Naive thymus-derived CD4-positive, alpha-beta T cell (primary cell): Measurements from ENCODE around the gene TNPO3. TPM values are rescaled to one million over a fixed set of nuclear protein-coding genes. Genes with fewer than 3 reads are reported as not detected.

Experiments used
- ATAC-seq: fragments of 150-1000 bp; cut with Tn5 transposase; 2 replicates; pipeline ENCODE4 v1.10.0; 2021; ENCODE audit warnings: mild to moderate bottlenecking, moderate library complexity
- CTCF ChIA-PET: fragments of 350-600 bp; sonication (Branson Sonifier 250); formaldehyde crosslinking; loops from one replicate; lab custom pipeline; 2021; ENCODE audit warnings: antibody characterized with exemption; lab: Charles Lee
- POLR2A ChIA-PET: fragments of 350-600 bp; sonication (Branson Sonifier 250); formaldehyde crosslinking; loops from one replicate; lab custom pipeline; 2021; ENCODE audit warnings: antibody characterized with exemption, inconsistent platforms; lab: Charles Lee
- DNase-seq, 9 donors: peaks; one replicate each; pipeline versions ENCODE4 v3.0.0 to v3.0.0-alpha.2; 2020 to 2022; ENCODE audit warnings: mixed read lengths in 1 of 9
- H3K27ac ChIP-seq: one replicate; pipeline ENCODE4 v1.7.0; 2013; ENCODE audit warnings: mild to moderate bottlenecking, low read depth, low read length, moderate library complexity
- H3K27me3 ChIP-seq, 2 donors: one replicate each; pipeline ENCODE4 v1.7.0; 2013; ENCODE audit warnings: low read length in 2 of 2, mild to moderate bottlenecking in 2 of 2, moderate library complexity in 2 of 2; ENCODE audit not compliant: control insufficient read depth in 2 of 2, insufficient read depth in 2 of 2
- H3K36me3 ChIP-seq, 3 experiments: 1 replicate in 2 of 3; 2 replicates in 1 of 3; pipeline ENCODE4 v1.7.0; 2013; ENCODE audit warnings: low read length in 3 of 3, mild to moderate bottlenecking in 3 of 3, moderate library complexity in 1 of 3; ENCODE audit not compliant: insufficient read depth in 3 of 3, control insufficient read depth in 2 of 3
- H3K4me1 ChIP-seq, 2 donors: one replicate each; pipeline ENCODE4 v1.7.0; 2013; ENCODE audit warnings: low read length in 2 of 2, mild to moderate bottlenecking in 2 of 2, moderate library complexity in 1 of 2; ENCODE audit not compliant: control insufficient read depth in 2 of 2, insufficient read depth in 2 of 2
- H3K4me3 ChIP-seq: 2 replicates; pipeline ENCODE4 v1.7.0; 2013; ENCODE audit warnings: mild to moderate bottlenecking, low read length
- H3K9me3 ChIP-seq, 3 experiments: 1 replicate in 2 of 3; 2 replicates in 1 of 3; pipeline ENCODE4 v1.7.0; 2013; ENCODE audit warnings: low read length in 3 of 3; ENCODE audit not compliant: control insufficient read depth in 2 of 3
- H3K27ac Mint-ChIP-seq, 9 donors: one replicate each; pipeline ENCODE4 v1.8.0; 2020 to 2022; ENCODE audit warnings: mixed read lengths in 9 of 9, mild to moderate bottlenecking in 8 of 9, moderate library complexity in 5 of 9, inconsistent platforms in 2 of 9
- H3K27me3 Mint-ChIP-seq, 5 donors: one replicate each; pipeline ENCODE4 v1.8.0; 2021 to 2022; ENCODE audit warnings: mixed read lengths in 5 of 5, mild to moderate bottlenecking in 1 of 5
- H3K36me3 Mint-ChIP-seq, 5 donors: one replicate each; pipeline ENCODE4 v1.8.0; 2020 to 2022; ENCODE audit warnings: mixed read lengths in 5 of 5, mild to moderate bottlenecking in 3 of 5, inconsistent platforms in 1 of 5
- H3K4me1 Mint-ChIP-seq, 7 donors: one replicate each; pipeline ENCODE4 v1.8.0; 2020 to 2022; ENCODE audit warnings: mixed read lengths in 7 of 7, mild to moderate bottlenecking in 3 of 7, inconsistent platforms in 1 of 7
- H3K4me3 Mint-ChIP-seq, 10 donors: one replicate each; pipeline ENCODE4 v1.8.0; 2020 to 2022; ENCODE audit warnings: mild to moderate bottlenecking in 10 of 10, mixed read lengths in 10 of 10, moderate library complexity in 6 of 10, inconsistent platforms in 2 of 10
- H3K9me3 Mint-ChIP-seq, 11 donors: one replicate each; pipeline ENCODE4 v1.8.0; 2020 to 2022; ENCODE audit warnings: mixed read lengths in 11 of 11, mild to moderate bottlenecking in 4 of 11, inconsistent platforms in 1 of 11, moderate library complexity in 1 of 11
- intact Hi-C, 2 donors: fragments of 100-400 bp; cut with micrococcal nuclease; formaldehyde crosslinking; loops; one replicate each; pipeline ENCODE4 v1.15.1; 2023
- polyA plus RNA-seq, 2 donors: library from polyadenylated mRNA; unstranded; fragments of 300-500 nt; fragmentation: Illumina TruSeq; gene quantifications; one replicate each; pipeline ENCODE4 v1.2.3, GENCODE V29; 2021
- total RNA-seq, 6 experiments: library from RNA in 5 of 6; stranded (reverse) in 5 of 6; gene quantifications; 1 replicate in 5 of 6; 2 replicates in 1 of 6; pipeline ENCODE4 v1.2.3 and lab custom pipeline; 2021 to 2026

Gene TNPO3
- total and polyA plus RNA-seq, 7 experiments from 2014 or later = 28.6 to 40.6 (median 37.7) TPM

DNA sequence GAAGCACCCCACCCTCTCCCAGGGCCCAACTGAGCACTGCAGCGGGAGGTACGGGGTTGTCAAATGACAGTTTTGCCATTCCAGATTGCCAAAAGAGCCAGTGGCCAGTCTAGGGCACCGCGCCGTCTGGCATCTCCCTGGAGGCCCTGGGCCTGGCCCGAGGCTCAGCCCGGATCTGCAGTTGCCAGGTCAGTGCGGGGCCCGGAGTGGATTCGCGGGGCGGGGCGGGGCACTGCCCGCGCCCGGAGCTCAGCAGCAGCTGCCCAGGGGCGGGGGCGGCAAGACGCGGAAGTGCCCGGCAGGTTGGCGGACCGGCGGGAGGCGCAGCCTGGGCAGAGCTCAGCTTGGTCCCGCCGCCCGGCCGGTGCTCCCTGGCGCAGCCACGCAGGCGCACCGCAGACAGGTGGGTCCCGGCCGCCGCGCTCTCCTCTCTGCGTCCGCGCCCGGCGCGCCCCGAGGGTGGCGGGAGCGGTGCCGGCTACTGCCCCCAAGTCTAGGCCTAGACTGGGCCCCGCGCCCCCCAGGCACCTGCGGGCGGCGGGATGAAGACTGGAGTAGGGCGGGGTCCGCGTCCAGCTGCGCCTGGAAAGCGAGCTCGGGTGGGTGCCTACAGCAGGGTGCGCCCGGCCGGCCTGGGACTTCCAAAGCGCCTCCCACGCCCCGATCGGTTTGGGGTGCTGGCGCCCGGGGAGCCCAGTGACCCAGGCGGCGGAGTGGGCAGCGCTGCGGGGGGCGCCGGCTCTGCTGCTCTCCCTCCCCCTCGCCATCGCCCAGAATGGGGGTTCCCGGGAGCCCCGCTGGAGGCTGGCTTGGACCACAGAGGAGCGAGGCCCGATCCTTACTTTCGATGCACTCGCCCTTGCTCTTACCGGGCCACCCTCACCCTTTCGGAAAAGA lies 117.0 kb downstream of the TNPO3 start, which contains the start of gene IRF5:
IRF5 (plus strand) TSS at position 281 of the 897 bp plus-strand sequence. CDS start 4,155 bp downstream, outside the sequence.
- intact Hi-C loops = loop anchor here in 1 of 2 donors (2.0 kb wide), 1 partner anchor 117 kb away; the partner anchor contains the start of gene TNPO3
- H3K9me3 Mint-ChIP-seq = peaks cover 0 to 1% (median 0%) of the 10 kb centered on the region in 11 donors
- peaks cover 13 to 37% (median 18%) of the 10 kb centered on the region in 5 donors for H3K27me3 Mint-ChIP-seq
- no peaks in the 10 kb centered on the region for H3K36me3 ChIP-seq
- ChIA-PET CTCF (no interaction called here), POLR2A (interaction anchor here (0.6 kb wide), 1 partner anchor 1214 kb away, joined by 3 read pairs; no protein-coding TSS in a partner anchor)
- DNase-seq = peak in 1 of 9 donors; percentile 62
- H3K4me1 ChIP-seq = peaks cover 6 to 10% of the 10 kb centered on the region in 2 donors
- peak within 1 kb of the TSS; percentile 78 to 91 (median 87) for H3K4me3 Mint-ChIP-seq
- peaks cover 23 to 48% (median 27%) of the 10 kb centered on the region in 7 donors for H3K4me1 Mint-ChIP-seq
- peaks cover 0 to 4% of the 10 kb centered on the region in 2 donors for H3K27me3 ChIP-seq
- no peaks in the 10 kb centered on the region for H3K9me3 ChIP-seq
- no peak within 1 kb of the TSS for H3K27ac ChIP-seq
- peaks cover 0 to 5% (median 0%) of the 10 kb centered on the region in 5 donors for H3K36me3 Mint-ChIP-seq
- peak; percentile 40 for ATAC-seq
- peak within 1 kb of the TSS; percentile 57 for H3K4me3 ChIP-seq
- peak within 1 kb of the TSS in 2 of 9 donors; percentile 65 to 79 for H3K27ac Mint-ChIP-seq

DNA sequence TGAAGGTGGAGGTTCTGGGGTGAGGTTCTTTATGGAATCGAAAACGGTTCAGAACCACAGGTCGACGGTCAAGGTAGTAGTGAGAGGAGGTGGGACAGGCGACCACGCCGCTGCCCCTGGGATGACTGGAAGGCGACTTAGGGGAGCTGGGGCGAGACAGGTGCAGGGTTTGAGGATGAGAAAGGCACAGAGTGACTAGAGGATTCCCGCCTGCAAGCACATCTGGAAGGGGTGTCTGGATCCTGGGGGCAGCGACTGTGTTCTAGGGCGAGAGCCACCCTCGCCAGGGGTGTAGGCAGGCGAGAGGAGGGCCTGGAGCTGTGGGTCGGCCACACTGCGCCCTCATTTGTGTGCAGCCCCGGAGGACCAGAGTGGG lies 117.7 kb downstream of the TNPO3 start:
- Histone ChIP-seq H3K9me3 (no peaks in the 10 kb centered on the region), H3K27me3 (peaks cover 0 to 4% of the 10 kb centered on the region in 2 donors), H3K4me3 (peak overlapping the region; percentile 5), H3K4me1 (peaks cover 11 to 14% of the 10 kb centered on the region in 2 donors), H3K36me3 (no peaks in the 10 kb centered on the region), H3K27ac (no peak overlapping the region)
- Mint-ChIP-seq H3K9me3 (peaks cover 0 to 1% (median 0%) of the 10 kb centered on the region in 11 donors), H3K27me3 (peaks cover 13 to 37% (median 18%) of the 10 kb centered on the region in 5 donors), H3K27ac (peak overlapping the region in 1 of 9 donors; percentile 77), H3K36me3 (peaks cover 0 to 5% (median 0%) of the 10 kb centered on the region in 5 donors), H3K4me3 (peak overlapping the region; percentile 48 to 91 (median 78)), H3K4me1 (peaks cover 25 to 54% (median 30%) of the 10 kb centered on the region in 7 donors)
- intact Hi-C loops = no loop called here
- DNase-seq (no peak), ATAC-seq (no peak)
- ChIA-PET CTCF (no interaction called here), POLR2A (interaction anchor here (0.6 kb wide), 1 partner anchor 1213 kb away, joined by 3 read pairs; no protein-coding TSS in a partner anchor)

DNA sequence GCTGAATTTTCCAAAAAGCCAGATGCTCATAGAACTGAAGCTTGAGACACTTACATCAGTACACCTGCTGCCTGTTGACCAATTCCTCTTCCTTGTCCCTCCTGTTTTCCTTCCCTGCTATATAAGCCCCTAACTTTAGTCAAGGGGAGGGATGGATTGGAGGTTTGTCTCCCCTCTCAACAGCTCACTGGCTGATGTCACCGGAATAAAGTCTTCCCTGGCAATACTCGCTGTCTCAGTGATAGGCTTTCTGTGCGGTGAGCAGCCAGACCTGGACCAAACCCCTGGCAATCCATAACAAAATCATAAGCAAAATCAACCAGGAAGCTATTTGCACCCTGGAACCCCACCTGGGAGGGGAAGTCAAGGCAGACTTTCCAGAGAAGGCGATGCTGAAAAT lies 118.1 kb downstream of the TNPO3 start:
- H3K36me3 Mint-ChIP-seq = peaks cover 0 to 5% (median 0%) of the 10 kb centered on the region in 5 donors
- H3K27me3 Mint-ChIP-seq = peaks cover 13 to 37% (median 18%) of the 10 kb centered on the region in 5 donors
- Histone ChIP-seq H3K27ac (no peak overlapping the region), H3K9me3 (no peaks in the 10 kb centered on the region), H3K4me3 (no peak overlapping the region), H3K4me1 (peaks cover 11 to 14% of the 10 kb centered on the region in 2 donors), H3K36me3 (no peaks in the 10 kb centered on the region), H3K27me3 (peaks cover 0 to 4% of the 10 kb centered on the region in 2 donors)
- peak overlapping the region in 1 of 9 donors; percentile 79 for H3K27ac Mint-ChIP-seq
- H3K4me3 Mint-ChIP-seq = peak overlapping the region in 9 of 10 donors; percentile 48 to 91 (median 78)
- intact Hi-C loops = no loop called here
- CTCF ChIA-PET = no interaction called here
- peaks cover 0 to 1% (median 0%) of the 10 kb centered on the region in 11 donors for H3K9me3 Mint-ChIP-seq
- peaks cover 25 to 54% (median 30%) of the 10 kb centered on the region in 7 donors for H3K4me1 Mint-ChIP-seq
- POLR2A ChIA-PET = no interaction called here
- ATAC-seq (no peak), DNase-seq (no peak)

DNA sequence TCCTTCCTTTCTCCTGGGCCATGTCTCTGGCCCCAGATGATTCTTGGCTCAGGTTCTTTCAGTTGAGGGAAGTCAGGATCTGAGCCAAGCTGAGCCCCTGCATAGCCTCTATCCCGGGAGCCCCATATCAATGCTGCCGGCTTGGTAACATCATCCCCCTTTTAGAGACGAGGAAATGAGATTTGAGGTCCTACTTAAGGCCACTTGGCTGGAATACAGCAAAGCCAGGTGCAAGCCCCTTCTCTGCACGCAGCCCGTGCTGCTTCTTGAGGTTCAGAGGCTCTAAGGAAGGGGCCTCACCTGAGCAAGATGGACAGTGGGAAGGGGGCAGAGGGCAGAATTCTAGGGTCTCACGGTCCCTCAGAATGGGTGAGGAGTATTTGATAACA lies 119.6 kb downstream of the TNPO3 start:
- Histone ChIP-seq H3K4me1 (peaks cover 11 to 14% of the 10 kb centered on the region in 2 donors), H3K9me3 (no peaks in the 10 kb centered on the region), H3K27me3 (peaks cover 0 to 4% of the 10 kb centered on the region in 2 donors), H3K36me3 (no peaks in the 10 kb centered on the region), H3K4me3 (no peak overlapping the region), H3K27ac (no peak overlapping the region)
- H3K27ac Mint-ChIP-seq = no peak overlapping the region
- H3K27me3 Mint-ChIP-seq = peaks cover 12 to 25% (median 17%) of the 10 kb centered on the region in 5 donors
- peaks cover 18 to 44% (median 24%) of the 10 kb centered on the region in 7 donors for H3K4me1 Mint-ChIP-seq
- H3K4me3 Mint-ChIP-seq = peak overlapping the region in 1 of 10 donors; percentile 39
- intact Hi-C loops = no loop called here
- H3K9me3 Mint-ChIP-seq = peaks cover 0 to 1% (median 0%) of the 10 kb centered on the region in 11 donors
- CTCF ChIA-PET = no interaction called here
- ATAC-seq (no peak), DNase-seq (no peak)
- peaks cover 0 to 5% (median 0%) of the 10 kb centered on the region in 5 donors for H3K36me3 Mint-ChIP-seq
- POLR2A ChIA-PET = no interaction called here

DNA sequence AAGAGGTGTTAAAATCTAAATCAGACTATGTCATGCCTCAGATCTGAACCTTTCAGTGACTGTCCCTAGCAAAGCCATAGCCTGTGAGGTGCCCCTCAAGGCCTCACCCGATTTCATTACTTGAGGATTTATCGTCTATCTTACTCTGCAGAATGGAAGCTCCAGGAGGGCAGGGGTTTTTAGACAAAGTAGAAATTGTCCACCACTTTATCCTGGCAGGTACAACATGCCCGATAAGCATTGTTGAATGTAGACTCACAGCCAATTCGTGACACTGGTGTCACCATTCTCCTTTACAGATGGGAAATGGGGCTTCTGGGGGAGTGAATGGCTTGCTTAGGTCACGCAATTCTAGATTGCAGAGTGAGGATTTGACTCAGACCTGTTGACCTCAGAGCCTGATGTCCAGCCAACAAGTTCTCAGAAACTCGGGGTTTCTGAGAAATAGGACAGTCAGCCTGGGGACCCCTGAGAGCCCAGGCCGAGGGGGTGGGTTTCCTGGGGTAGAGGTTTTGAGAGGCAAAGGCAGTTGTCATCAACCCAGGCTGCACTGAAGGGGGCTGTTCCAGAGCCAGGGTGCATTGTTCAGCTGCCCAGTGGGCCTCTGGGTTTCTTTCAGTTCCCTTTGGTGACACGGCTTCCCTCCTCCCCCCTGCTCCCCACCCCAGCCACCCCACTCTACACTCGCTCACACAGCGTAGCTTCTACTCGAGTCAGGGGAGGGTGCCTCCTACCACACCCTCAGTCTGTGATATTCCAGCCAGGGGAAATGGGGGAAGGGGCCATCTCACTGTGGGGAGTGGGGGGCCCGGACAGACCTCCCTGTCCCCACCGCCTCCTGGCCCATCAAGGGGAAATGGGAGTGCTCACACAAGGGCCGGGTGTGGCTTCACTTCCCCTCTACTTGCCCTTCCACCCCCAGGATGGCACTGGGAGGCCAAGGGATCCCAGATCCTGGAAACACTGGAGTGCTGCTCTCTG lies 120.3 kb downstream of the TNPO3 start:
- H3K36me3 ChIP-seq = no peaks in the 10 kb centered on the region
- H3K27me3 ChIP-seq = peaks cover 0 to 4% of the 10 kb centered on the region in 2 donors
- CTCF ChIA-PET = interaction anchor here (0.7 kb wide), 1 partner anchor 540 kb away, joined by 3 read pairs; no protein-coding TSS in a partner anchor
- Mint-ChIP-seq H3K36me3 (peaks cover 0 to 5% (median 0%) of the 10 kb centered on the region in 5 donors), H3K9me3 (peaks cover 0 to 1% (median 0%) of the 10 kb centered on the region in 11 donors), H3K27ac (peak overlapping the region in 1 of 9 donors; percentile 3), H3K4me1 (peaks cover 17 to 38% (median 24%) of the 10 kb centered on the region in 7 donors), H3K27me3 (peaks cover 12 to 19% (median 17%) of the 10 kb centered on the region in 5 donors), H3K4me3 (peak overlapping the region in 1 of 10 donors; percentile 39)
- H3K9me3 ChIP-seq = no peaks in the 10 kb centered on the region
- H3K4me1 ChIP-seq = peaks cover 11 to 14% of the 10 kb centered on the region in 2 donors
- ATAC-seq (peak; percentile 51), DNase-seq (no peak)
- no peak overlapping the region for H3K4me3 ChIP-seq
- intact Hi-C loops = no loop called here
- no peak overlapping the region for H3K27ac ChIP-seq
- POLR2A ChIA-PET = no interaction called here
